Daoy (cell line): ENCODE measurements around the gene CHMP6. TPM values are rescaled to one million over a fixed set of nuclear protein-coding genes. Genes with fewer than 3 reads are reported as not detected.
"Not testable (repeated sequence)": the region's sequence is repeated elsewhere in the genome, so short reads cannot be mapped to it uniquely, and the experiment has no call there.

Experiments
- DNase-seq: peaks from one replicate; pipeline ENCODE4 v3.0.0-alpha.2; 2015; ENCODE audit warnings: low read depth
- total RNA-seq: library from RNA; depleted of rRNA; stranded (reverse); fragments of >200 nt; shearing (Covaris generic); gene quantifications from 2 replicates; pipeline ENCODE4 v1.2.3, GENCODE V29; 2014

The CHMP6 gene
- total RNA-seq, 1 experiment from 2014 or later, result 30.9 TPM

- no peak for DNase-seq
Observed at GRCh38 chr17:81029859-81030258, 38.2 kb downstream of the CHMP6 start.

DNA sequence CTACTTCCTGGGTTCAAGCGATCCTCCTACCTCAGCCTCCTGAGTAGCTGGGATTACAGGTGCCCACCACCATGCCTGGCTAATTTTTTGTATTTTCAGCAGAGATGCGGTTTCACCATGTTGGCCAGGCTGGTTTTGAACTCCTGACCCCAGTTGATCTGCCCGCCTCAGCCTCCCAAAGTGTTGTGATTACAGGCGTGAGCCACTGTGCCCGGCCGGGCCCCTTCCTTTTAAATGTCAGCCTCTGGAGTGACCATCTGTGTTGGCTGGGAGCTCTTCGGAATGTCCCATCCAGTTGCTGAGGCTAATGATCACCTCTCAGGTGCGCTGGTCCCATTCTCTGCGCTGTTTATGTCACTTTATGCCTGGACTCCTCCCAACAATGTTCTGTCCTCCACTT lies 38.7 kb downstream of the CHMP6 start:
- DNase-seq, result not testable (repeated sequence)

GRCh38 chr17:81030741-81031565 lies 39.3 kb downstream of the CHMP6 start:
- no peak for DNase-seq

DNA sequence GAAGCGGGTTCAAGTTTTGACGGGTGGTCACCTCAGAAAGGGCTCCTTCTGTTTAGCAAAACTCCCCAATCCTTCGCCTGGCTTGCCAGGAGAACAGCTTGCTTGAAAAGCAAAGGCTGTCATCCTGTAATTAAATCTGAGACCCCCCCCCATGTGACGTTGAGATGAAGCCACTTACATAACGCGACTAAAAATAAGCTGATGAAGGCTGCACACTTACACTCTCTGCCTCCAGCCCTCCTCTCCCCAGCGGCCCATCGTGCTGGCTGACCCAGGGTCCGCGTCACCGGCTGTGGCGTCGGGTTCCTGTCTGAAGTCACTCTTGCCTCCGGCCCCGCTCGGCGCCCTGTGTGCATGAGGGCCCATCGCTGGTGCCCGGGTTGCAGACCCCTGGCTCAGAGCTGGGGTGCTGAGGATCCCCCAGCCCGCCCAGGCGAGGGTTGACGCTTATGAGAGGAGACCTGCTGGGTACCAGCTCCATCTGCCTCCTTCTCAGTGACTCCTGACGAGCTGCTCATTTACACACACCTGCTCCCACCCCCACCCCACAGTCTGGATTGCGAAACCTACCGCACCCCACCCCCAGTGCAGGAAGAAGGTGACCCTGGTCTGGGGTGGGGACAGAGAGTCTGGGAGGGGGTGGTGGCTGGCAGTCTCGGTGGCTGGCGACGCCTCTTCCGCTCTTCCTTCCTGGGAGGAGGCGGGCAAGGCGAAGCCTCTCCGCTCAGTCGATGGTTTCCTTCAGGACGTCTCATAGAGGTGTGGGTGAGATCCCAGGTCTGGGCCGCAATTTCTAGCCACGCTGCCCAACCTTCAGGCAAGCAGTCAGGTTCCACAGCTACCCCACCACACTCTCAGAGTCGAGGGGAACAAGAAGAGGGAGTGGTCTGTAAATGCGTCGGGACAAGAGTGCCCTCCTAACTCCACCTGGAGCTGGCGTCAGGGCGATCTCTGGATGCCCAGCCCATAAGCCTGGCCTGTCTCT lies 40.2 kb downstream of the CHMP6 start:
- DNase-seq, result no peak

DNA sequence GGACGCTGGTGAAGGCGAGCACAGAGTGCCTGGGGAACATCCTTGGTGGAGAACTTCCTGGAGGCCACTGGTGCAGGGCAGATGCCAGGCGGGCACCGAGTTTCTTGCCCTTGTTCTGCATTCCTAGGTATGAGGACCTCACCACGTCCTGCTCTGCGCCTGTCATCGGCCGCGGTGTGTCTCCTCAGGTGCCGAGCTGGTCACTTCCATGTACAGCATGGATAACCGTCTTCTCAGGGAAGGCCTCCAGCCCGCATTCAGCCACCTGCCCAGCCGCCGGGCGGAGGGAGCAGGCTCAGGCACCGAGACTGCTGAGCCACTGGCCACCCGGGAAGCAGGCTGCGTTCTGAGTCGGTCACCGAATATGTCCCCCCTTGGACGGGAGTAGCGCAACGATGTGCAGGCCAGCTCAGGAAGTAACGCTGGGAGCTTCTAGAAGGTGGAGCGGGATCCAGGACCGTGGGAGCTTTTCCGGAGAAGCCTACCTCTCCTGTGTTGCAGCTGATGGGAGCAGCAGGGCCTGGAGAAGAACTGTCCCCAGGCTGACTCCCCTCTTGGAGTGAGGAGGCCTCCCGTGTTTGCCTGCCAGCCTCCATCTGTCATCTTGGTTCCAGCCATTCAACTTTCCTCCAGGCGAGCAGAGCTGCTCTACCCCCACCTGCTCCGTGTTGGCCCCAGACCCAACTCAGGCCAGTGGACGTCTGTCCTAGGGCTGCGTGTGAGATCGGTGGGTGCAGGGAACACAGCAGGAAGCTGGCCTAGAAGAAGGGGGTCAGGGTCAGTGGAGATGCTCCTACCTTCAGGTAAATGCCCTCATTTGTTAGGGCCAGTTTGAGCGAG lies 41.2 kb downstream of the CHMP6 start:
- DNase-seq, result no peak

DNA sequence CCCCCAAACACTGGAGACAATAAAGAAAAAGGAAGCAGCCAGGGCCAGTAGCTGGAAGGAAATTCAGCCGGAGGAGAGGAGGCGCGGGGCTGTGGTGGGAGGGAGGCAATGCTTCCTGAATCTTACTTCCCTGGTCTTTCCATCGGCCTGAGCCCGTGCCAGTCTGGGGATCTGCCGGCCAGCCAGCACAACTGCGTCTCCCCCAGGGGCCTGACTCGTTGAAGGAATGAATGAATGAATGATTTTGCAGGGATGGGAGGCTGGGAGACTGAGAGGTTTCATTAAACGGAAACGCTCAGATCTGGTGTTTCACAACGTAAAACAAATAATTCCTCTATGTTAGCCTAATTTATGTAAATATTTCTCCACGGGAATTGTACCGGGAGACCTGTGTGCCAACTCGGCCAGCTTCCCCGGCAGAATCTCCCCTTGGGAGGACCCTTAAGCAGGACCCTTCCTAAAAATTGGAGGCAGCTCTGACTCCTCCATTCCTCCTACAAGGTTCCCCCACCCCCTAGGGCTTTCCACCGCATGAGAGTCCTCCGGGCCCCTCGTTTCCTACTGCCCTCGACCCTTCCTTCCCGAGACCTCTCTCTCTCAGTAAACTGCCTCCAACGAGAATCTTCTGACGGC lies 42.0 kb downstream of the CHMP6 start:
- DNase-seq, result no peak

- no peak for DNase-seq
Observed at GRCh38 chr17:81034168-81034777, 42.6 kb downstream of the CHMP6 start.

DNA sequence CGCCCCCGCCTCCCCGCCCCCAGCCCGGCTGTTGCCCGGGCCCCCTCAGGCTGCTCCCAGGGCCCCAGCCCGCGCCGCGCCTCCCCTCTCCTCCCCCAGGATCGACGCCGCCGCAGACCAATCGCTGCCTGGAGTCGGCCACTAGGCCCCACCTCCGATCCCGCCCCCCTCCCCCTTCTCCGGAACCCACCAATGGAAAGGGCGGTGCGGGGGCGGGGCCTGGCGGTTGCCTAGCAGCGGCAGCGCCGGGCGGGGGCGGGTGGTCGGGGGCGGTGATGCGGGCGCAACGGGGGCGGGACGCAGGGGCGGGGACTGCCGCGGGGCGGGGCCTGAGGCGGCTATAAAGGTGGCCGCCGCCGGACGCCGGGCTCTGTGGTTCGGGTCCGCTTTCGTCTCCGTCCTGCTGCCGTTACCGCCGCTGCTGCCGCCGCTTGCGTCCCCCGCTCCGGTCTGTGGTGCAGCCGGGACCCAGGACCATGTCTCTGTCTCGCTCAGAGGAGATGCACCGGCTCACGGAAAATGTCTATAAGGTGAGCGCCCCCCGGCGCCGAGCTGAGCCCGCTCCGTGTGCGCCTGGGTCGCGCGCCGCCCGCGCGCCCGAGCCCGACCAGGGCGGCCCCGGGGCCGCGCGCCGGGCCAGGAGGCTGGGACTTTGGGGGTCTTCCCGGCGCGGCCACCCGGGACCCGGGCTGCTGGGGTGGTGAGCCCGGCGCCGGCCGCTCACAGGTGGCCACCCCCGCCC lies 43.3 kb downstream of the CHMP6 start, which contains the start of gene BAIAP2:
Gene BAIAP2 (plus strand): TSS at position 373 of the 742 bp plus-strand sequence. CDS start 104 bp downstream, at position 477.
- peak; percentile 97 for DNase-seq

GRCh38 chr17:81035521-81036196 lies 44.0 kb downstream of the CHMP6 start:
- peak; percentile 46 for DNase-seq

GRCh38 chr17:81036197-81036941 lies 44.7 kb downstream of the CHMP6 start:
- peak; percentile 52 for DNase-seq

DNA sequence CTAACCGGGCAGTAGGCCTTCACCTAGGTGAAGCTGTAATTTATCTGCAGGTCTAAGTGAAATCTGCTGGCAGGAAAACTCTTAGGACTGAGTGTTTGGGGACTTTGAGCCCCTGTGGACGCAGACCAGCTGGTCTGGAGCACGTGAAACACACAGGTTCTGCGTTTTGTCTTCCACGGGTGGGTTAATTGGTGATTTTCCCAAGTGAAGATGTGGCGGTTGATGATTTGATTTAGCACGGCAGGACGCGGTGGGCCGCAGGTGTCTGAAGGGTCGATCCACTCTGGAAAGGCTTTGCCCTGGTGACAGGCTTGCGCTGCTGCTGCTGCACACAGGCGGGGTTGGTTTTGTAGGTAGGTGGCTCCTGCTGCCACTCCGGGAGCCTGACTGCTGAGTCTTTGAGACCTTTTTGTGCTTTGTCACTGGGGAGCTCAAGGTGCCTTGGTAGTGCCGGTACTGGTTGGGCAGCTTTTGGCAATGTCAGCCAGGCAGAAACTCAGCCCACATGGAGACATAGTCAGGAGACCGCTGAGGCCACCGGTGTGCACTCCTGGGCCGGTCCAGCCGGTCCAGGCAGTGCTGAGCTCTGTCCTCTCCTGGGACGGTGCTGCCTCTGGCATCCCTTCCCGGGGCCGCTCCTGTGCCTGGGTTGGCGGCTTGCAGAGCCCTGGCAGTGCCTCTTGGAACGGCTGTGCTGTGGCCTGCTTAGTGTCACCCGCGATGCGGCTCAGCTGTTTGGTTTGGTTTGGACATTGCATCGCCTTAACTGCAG lies 45.6 kb downstream of the CHMP6 start:
- DNase-seq, result no peak

DNA sequence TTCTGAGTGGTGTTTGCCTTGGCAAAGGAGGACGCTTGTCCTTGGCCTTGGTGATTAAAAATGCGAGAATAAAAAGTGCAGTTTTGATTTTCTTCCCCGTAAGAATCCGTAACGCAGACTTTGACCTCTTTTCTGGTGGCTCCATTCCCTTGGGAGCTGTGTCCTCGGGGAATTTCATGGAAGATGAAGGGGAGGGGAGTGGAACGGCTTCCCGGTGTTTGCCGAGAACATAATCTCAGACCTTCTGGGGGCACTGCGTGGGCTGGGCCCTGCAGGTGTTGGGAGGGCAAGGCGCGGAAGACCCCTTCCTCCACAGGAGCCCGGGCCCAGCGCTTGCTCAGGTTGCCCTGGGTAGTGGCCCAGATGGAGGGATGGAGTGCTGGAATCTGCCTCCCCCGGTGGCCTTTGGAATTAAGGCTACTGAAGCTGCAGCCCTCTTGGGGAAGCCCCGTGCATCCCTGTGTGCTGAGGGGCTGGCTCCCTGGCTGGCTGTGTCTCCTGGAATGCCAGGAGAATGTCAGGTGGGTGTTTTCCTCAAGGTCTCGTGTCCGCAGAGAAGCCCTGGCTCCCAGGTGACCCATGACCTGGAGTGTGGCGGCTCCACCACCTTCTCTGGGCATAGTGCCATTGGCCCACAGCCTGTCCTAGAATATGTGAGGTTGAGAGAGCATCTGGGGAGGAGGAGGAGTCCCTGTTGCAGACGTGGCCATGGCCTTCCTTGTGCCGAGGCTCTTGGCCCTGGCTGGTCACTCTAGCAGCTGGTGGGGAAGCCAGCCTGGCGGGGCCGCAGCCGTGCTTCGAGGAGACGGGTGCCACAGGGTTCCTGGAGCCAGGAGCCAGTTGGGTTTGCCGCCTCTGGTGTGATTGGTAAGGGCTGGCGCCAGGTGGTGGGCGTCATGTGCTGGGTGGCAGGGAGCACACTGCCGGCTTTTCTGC lies 46.4 kb downstream of the CHMP6 start:
- DNase-seq, result no peak

GRCh38 chr17:81039096-81039495 lies 47.5 kb downstream of the CHMP6 start:
- DNase-seq, result no peak

DNA sequence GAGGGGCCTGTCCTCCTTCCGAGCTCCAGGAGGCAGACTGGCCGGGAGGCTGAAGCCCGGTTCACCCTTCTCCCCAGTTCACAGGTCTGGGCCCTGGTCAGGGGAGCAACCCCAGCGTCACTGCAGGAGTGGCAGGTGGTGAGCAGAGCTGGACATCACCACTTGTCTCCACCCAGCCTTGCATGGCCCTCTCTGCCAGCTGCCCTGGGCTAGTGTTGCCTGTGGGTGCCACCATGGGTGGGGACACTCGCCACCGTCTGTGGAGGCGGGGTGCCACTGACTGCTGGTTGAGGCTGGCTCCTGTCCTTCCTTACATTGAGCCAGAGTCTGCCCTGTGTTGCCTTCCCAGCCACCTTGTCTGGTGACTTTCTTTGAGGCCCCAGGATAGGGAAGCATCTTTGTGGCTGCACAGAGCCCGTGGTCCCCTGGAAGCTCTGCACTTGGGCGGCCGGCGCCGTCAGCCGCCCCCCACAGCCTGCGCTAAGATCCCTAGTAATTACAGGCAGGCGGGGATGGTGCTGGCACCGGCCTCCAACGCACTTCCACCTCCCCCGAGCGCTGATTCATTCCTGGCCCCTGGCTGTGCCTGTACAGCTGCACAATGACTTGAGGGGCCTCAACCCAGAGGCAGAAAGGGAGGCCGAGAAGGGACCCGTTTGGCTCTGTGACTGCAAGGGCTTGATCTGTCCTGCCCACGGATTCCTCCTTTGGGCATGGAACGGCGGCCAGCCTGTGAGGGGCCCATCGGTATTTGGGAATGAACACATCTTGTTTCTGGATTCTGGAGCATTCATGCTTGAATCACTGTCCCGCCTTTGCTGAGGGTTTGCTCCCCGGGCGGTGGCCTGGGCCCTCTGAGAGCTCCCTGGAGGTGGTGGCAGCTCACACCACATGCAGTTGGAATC lies 48.5 kb downstream of the CHMP6 start:
- peak; percentile 92 for DNase-seq

DNA sequence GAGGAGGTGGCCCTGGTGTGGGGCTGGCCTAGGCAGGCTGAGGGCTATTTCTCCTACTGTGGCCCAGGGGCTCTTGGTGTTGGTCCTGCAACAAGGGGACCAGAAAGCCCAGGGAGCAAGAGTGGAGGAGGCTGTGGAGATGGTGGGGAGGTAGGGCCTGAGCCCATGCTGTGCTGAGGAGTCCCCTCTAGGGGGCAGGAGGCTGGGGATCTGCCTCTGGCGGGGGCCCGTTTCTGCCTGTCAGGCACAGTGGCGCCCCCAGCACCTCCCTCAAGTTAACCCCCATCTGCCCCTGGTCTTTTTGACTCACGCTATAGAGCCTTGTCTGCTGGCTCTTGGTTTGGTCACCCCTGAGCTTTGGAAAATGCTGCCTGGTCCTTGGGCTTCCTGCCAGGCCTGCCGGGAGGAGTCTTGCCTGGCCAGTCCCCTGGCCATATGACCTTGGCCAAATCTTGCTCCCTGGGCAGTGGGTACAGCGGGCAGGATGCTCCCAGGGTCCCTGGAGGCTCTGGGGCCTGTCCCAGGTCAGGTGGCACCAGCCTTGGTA lies 49.2 kb downstream of the CHMP6 start:
- DNase-seq, result no peak
